Cardiac muscle cell (in vitro differentiated cells and primary cell): Measurements from ENCODE around the gene BMERB1. TPM values are rescaled to one million over a fixed set of nuclear protein-coding genes. Genes with fewer than 3 reads are reported as not detected.

Source experiments
- DNase-seq, 2 donors: peaks; one replicate each; pipeline versions ENCODE4 v3.0.0 to v3.0.0-alpha.2; 2010 to 2017; ENCODE audit warnings: low read depth in 1 of 2, low spot score in 1 of 2
- H3K27ac ChIP-seq: fragments of 200-600 bp; sonication (generic); 2 replicates; pipeline ENCODE4 v1.5.1; 2016
- H3K27me3 ChIP-seq: fragments of 200-600 bp; sonication (generic); 2 replicates; pipeline ENCODE4 v1.6.0; 2016; ENCODE audit warnings: control low read depth
- H3K36me3 ChIP-seq: fragments of 200-600 bp; sonication (generic); 2 replicates; pipeline ENCODE4 v1.5.1; 2016; ENCODE audit warnings: control low read depth
- H3K4me1 ChIP-seq: fragments of 200-600 bp; sonication (generic); 2 replicates; pipeline ENCODE4 v1.8.1; 2017; ENCODE audit warnings: low read depth, mild to moderate bottlenecking, mixed run types
- H3K4me3 ChIP-seq: fragments of 200-600 bp; sonication (generic); 2 replicates; pipeline ENCODE4 v1.5.1; 2016; ENCODE audit warnings: mild to moderate bottlenecking
- H3K9me3 ChIP-seq: fragments of 200-600 bp; sonication (generic); 2 replicates; pipeline ENCODE4 v1.5.1; 2017; ENCODE audit warnings: low read depth, mild to moderate bottlenecking, control low read depth
- polyA plus RNA-seq: library from polyadenylated mRNA; unstranded; fragments of >200 nt; fragmentation: Nextera tagmentation; extraction: Ambion mirVana; gene quantifications from 2 replicates; pipeline ENCODE4 v1.2.1, GENCODE V29; 2016
- total RNA-seq: library from RNA; depleted of rRNA; stranded (reverse); fragments of >200 nt; gene quantifications from 2 replicates; pipeline ENCODE4 v1.2.3, GENCODE V29; 2016
- TF ChIP-seq, protein P1 (sequence below): IDR thresholded peaks from 2 replicates; pipeline ENCODE4 v1.5.1; 2012; ENCODE audit warnings: low read depth, mild to moderate bottlenecking, low read length

The BMERB1 gene
- total and polyA plus RNA-seq, 2 experiments from 2014 or later, result 15.2 to 22.1 TPM

DNA sequence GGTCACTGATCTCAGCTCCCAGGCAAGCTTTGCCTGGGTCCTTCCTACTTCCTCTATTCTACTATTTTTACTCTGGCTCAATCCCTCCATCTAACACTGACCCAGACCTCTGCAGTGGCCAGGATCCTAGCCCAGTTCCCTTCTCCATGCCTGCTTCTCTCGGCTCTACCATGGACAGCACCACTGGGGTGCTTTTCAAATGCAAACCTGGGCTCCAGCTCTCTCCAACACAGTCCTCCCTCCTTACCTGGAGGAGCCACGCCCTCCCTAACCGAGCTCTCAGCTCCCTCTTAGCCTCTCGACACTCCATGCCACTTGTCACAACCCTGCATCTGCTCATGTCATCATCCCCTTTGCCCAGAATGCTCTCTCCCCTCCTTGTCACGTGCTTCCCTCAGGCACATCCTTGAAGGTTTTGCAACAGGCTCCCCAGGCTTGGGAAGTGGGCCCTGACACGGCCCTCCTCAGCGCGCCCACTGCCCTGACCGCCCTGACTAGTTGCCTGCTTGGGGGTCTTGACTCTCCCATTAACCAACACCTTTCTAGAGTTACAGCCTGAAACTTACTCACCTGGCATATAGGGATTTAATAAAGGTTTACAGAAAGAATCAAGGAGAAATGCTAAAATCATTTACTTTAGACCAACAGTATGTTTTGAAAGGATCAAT lies 167.0 kb downstream of the BMERB1 start:
- Histone ChIP-seq H3K27me3 (no peaks in the 10 kb centered on the region), H3K4me3 (no peak overlapping the region), H3K9me3 (no peaks in the 10 kb centered on the region), H3K36me3 (peaks cover 51% of the 10 kb centered on the region), H3K27ac (no peak overlapping the region), H3K4me1 (no peaks in the 10 kb centered on the region)
- peak in 1 of 2 donors; percentile 15 for DNase-seq
- TF ChIP-seq, protein P1, sequence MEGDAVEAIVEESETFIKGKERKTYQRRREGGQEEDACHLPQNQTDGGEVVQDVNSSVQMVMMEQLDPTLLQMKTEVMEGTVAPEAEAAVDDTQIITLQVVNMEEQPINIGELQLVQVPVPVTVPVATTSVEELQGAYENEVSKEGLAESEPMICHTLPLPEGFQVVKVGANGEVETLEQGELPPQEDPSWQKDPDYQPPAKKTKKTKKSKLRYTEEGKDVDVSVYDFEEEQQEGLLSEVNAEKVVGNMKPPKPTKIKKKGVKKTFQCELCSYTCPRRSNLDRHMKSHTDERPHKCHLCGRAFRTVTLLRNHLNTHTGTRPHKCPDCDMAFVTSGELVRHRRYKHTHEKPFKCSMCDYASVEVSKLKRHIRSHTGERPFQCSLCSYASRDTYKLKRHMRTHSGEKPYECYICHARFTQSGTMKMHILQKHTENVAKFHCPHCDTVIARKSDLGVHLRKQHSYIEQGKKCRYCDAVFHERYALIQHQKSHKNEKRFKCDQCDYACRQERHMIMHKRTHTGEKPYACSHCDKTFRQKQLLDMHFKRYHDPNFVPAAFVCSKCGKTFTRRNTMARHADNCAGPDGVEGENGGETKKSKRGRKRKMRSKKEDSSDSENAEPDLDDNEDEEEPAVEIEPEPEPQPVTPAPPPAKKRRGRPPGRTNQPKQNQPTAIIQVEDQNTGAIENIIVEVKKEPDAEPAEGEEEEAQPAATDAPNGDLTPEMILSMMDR, result no peak

DNA sequence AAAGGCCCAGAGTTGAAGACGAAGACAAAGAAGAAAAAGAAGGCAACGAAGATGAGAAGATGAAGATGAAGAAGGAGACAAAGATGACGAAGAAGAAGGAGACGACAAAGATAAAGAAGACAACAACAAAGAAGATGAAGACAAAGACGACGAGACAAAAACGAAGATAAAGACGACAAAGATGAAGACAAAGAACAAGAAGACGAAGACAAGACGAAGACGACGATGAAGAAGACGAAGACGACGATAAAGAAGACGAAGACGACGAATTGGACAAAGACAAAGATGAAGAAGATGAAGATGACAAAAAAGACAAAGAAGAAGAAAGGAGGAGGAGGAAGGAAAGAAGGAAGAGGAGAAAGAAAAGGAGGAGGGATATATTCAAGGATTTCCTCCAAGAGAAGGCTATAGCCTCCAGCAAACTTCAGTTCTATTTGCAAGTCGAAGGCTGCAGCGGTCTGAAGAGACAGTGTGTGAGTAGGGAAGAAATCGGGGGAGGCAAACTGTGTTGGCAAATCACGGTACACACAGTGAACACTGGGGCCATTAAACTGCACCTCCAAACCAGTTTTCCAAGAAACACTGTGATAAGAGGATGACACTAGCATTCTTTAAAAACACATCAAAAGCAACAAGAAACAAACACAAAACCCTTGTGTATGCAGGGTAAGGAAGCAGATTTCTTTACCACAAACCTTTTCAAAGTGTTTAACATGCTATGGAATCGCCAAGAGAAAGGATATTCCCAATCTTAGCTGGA lies 168.1 kb downstream of the BMERB1 start:
- no peak for DNase-seq
- Histone ChIP-seq H3K4me1 (no peaks in the 10 kb centered on the region), H3K36me3 (peaks cover 48% of the 10 kb centered on the region), H3K27ac (no peak overlapping the region), H3K27me3 (no peaks in the 10 kb centered on the region), H3K9me3 (no peaks in the 10 kb centered on the region), H3K4me3 (no peak overlapping the region)
- TF ChIP-seq, protein P1, result no peak

DNA sequence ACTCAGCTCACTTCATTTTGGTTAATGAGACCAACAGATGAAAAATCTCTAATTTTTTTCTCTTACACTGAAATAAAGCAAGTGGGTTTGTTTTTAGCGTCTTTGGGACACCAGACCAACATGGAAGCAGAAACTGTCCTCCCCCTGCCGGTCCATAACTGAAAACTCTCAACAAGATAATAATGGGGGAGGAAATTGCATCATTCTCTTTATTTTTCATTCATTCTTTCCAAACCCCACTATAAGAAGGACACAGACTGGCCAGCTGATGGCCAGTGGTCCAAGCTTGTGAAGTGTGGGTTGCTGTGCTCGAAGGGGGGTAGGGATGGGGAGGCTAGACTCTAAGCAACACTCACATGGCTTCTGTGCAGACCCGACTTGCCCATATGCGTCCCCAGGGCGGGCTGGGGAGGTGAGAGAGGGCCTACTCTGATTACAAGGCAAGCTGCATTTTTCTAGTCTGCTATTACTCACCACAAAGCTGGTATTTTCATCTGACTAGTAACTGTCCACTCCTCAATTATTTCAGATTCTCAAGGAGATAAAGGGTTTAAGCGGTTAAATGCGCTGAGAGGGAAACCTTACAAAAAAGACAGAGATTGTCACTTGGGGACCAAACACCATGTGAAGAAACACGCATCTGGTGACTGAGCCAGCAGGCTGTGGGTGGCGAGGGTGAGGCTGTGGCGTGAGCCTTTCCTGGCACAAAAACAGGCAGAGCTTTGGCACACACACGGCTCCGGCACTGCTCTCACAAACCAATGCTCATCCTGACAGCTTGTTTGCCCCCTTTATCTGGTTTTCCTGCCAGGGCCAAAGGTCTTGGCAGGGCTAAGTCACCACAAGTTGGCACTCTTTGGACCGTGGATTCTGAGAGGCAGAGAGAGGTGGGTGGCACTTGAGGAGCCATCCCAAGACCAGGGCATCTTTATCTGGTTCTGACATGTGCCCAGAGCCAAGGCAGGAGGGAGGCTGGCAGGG lies 170.4 kb downstream of the BMERB1 start:
- H3K27me3 ChIP-seq, result no peaks in the 10 kb centered on the region
- no peaks in the 10 kb centered on the region for H3K9me3 ChIP-seq
- no peak overlapping the region for H3K4me3 ChIP-seq
- H3K4me1 ChIP-seq, result no peaks in the 10 kb centered on the region
- H3K36me3 ChIP-seq, result peaks cover 54% of the 10 kb centered on the region
- peak in 1 of 2 donors; percentile 11 for DNase-seq
- no peak overlapping the region for H3K27ac ChIP-seq
- TF ChIP-seq, protein P1, result no peak

DNA sequence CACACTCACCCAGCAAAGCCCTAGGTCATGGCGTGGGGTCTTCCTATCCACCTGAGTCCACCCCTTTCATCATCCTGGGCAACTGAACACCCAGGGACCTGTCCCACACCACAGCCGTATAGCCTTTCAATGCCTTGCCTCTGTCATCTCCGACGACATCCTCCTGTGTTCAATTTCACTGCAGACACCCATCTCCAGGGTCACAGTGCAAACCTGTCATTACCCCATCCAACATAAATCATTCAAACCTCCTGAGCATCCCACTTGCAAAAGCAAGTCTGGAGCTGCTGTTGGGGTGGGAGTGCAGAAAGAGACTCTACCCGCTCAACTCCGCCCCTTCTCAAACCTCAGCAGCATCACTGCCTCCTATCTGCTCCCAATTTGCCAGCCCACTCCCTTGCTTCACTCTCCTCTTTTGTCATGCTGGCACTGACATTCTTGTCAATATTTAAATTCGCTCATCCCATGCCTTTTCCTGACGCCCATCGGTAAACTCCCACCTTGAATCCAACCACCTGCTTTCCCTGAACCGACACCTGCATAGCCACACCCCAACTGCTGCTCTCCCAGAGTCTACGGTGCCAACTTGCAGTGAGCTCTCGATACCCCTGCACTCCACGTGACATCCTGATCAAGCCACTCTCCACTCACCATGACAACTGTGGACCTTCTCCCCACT lies 171.6 kb downstream of the BMERB1 start:
- DNase-seq, result no peak
- Histone ChIP-seq H3K36me3 (peaks cover 56% of the 10 kb centered on the region), H3K9me3 (no peaks in the 10 kb centered on the region), H3K4me3 (no peak overlapping the region), H3K4me1 (no peaks in the 10 kb centered on the region), H3K27me3 (no peaks in the 10 kb centered on the region), H3K27ac (no peak overlapping the region)
- TF ChIP-seq, protein P1, result no peak
